IMR-90 (cell line): ENCODE measurements around the gene FAU.

Experiments used
- CTCF ChIP-seq: conservative IDR thresholded peaks from 2 replicates; pipeline ENCODE4 v1.5.1; 2012; ENCODE audit warnings: mild to moderate bottlenecking, low read depth, low read length, improper control_type of control experiment
- MAZ ChIP-seq: IDR thresholded peaks from 2 replicates; pipeline ENCODE4 v1.6.1; 2012; ENCODE audit warnings: low read depth, mild to moderate bottlenecking, low read length, improper control_type of control experiment, moderate library complexity, borderline replicate concordance
- POLR2A ChIP-seq: IDR thresholded peaks from 2 replicates; pipeline ENCODE4 v1.6.1; 2012; ENCODE audit warnings: mild to moderate bottlenecking, low read depth, low read length
- RAD21 ChIP-seq: IDR thresholded peaks from 2 replicates; pipeline ENCODE4 v1.6.1; 2012; ENCODE audit warnings: low read length, improper control_type of control experiment
- SMC3 ChIP-seq: fragments of 150-350 bp; IDR thresholded peaks from 2 replicates; pipeline ENCODE4 v1.6.1; 2016; ENCODE audit warnings: low read depth, mild to moderate bottlenecking, antibody characterized with exemption, low read length, moderate library complexity

- TF ChIP-seq CTCF, result peak; percentile 43
- no peak for TF ChIP-seq POLR2A
- peak; percentile 39; the same call in 1 of the 2 replicates for TF ChIP-seq SMC3
- peak; percentile 51 for TF ChIP-seq RAD21
- TF ChIP-seq MAZ, result no peak
Measured at GRCh38 chr11:65078151-65078550, 43.8 kb downstream of the FAU start.
